Effector memory CD8-positive, alpha-beta T cell (primary cell): ENCODE measurements around the gene APOO.

ENCODE experiments used
- ATAC-seq: fragments of 150-1000 bp; cut with Tn5 transposase; replicated peaks from 2 replicates; pipeline ENCODE4 v1.10.0; 2021; ENCODE audit warnings: mild to moderate bottlenecking, moderate library complexity
- DNase-seq, 3 experiments: peaks; one replicate each; pipeline ENCODE4 v3.0.0; 2021
- H3K27ac Mint-ChIP-seq, 2 donors: one replicate each; pipeline ENCODE4 v1.8.0; 2022; ENCODE audit warnings: mild to moderate bottlenecking in 2 of 2, mixed read lengths in 2 of 2, moderate library complexity in 2 of 2
- H3K27me3 Mint-ChIP-seq, 2 donors: one replicate each; pipeline ENCODE4 v1.8.0; 2022; ENCODE audit warnings: mixed read lengths in 2 of 2
- H3K36me3 Mint-ChIP-seq: one replicate; pipeline ENCODE4 v1.8.0; 2022; ENCODE audit warnings: mild to moderate bottlenecking, moderate library complexity, mixed read lengths; ENCODE audit not compliant: insufficient read depth
- H3K4me1 Mint-ChIP-seq, 2 donors: one replicate each; pipeline ENCODE4 v1.8.0; 2022; ENCODE audit warnings: low read depth in 2 of 2, mixed read lengths in 2 of 2
- H3K4me3 Mint-ChIP-seq, 2 donors: one replicate each; pipeline ENCODE4 v1.8.0; 2022; ENCODE audit warnings: mild to moderate bottlenecking in 2 of 2, mixed read lengths in 2 of 2, moderate library complexity in 2 of 2
- H3K9me3 Mint-ChIP-seq, 2 donors: one replicate each; pipeline ENCODE4 v1.8.0; 2022; ENCODE audit warnings: mixed read lengths in 2 of 2

The APOO gene

GRCh38 chrX:23816179-23816578 is 91.6 kb downstream of the APOO start:
- ATAC-seq = no peak
- Mint-ChIP-seq H3K27ac (no peak overlapping the region), H3K27me3 (no peaks in the 10 kb centered on the region), H3K9me3 (no peaks in the 10 kb centered on the region), H3K4me1 (no peaks in the 10 kb centered on the region), H3K4me3 (no peak overlapping the region), H3K36me3 (no peaks in the 10 kb centered on the region)
- no peak for DNase-seq

- H3K4me1 Mint-ChIP-seq = no peaks in the 10 kb centered on the region
- H3K4me3 Mint-ChIP-seq = no peak overlapping the region
- ATAC-seq = no peak
- no peaks in the 10 kb centered on the region for H3K9me3 Mint-ChIP-seq
- no peaks in the 10 kb centered on the region for H3K36me3 Mint-ChIP-seq
- no peak overlapping the region for H3K27ac Mint-ChIP-seq
- H3K27me3 Mint-ChIP-seq = peaks cover 0 to 6% of the 10 kb centered on the region in 2 donors
- no peak for DNase-seq
Measured at GRCh38 chrX:23815376-23815775, 92.4 kb downstream of the APOO start.

- no peaks in the 10 kb centered on the region for H3K36me3 Mint-ChIP-seq
- DNase-seq = no peak
- ATAC-seq = no peak
- no peaks in the 10 kb centered on the region for H3K4me1 Mint-ChIP-seq
- peaks cover 0 to 6% of the 10 kb centered on the region in 2 donors for H3K27me3 Mint-ChIP-seq
- no peaks in the 10 kb centered on the region for H3K9me3 Mint-ChIP-seq
- H3K4me3 Mint-ChIP-seq = no peak overlapping the region
- no peak overlapping the region for H3K27ac Mint-ChIP-seq
Measured at GRCh38 chrX:23813808-23814207, 93.9 kb downstream of the APOO start.

GRCh38 chrX:23811656-23812055 is 96.1 kb downstream of the APOO start:
- Mint-ChIP-seq H3K4me1 (no peaks in the 10 kb centered on the region), H3K27ac (no peak overlapping the region), H3K9me3 (no peaks in the 10 kb centered on the region), H3K27me3 (peaks cover 0 to 6% of the 10 kb centered on the region in 2 donors), H3K4me3 (no peak overlapping the region), H3K36me3 (no peaks in the 10 kb centered on the region)
- ATAC-seq (no peak), DNase-seq (no peak)

GRCh38 chrX:23811108-23811651 is 96.6 kb downstream of the APOO start:
- H3K4me3 Mint-ChIP-seq = no peak overlapping the region
- no peaks in the 10 kb centered on the region for H3K4me1 Mint-ChIP-seq
- H3K27me3 Mint-ChIP-seq = peaks cover 0 to 6% of the 10 kb centered on the region in 2 donors
- no peak overlapping the region for H3K27ac Mint-ChIP-seq
- H3K36me3 Mint-ChIP-seq = no peaks in the 10 kb centered on the region
- no peaks in the 10 kb centered on the region for H3K9me3 Mint-ChIP-seq
- ATAC-seq (no peak), DNase-seq (no peak)

- H3K36me3 Mint-ChIP-seq = no peaks in the 10 kb centered on the region
- no peak overlapping the region for H3K27ac Mint-ChIP-seq
- H3K4me1 Mint-ChIP-seq = no peaks in the 10 kb centered on the region
- H3K27me3 Mint-ChIP-seq = peaks cover 0 to 6% of the 10 kb centered on the region in 2 donors
- H3K4me3 Mint-ChIP-seq = no peak overlapping the region
- DNase-seq (no peak), ATAC-seq (no peak)
- H3K9me3 Mint-ChIP-seq = no peaks in the 10 kb centered on the region
Measured at GRCh38 chrX:23810279-23810678, 97.5 kb downstream of the APOO start.

- H3K9me3 Mint-ChIP-seq = no peaks in the 10 kb centered on the region
- H3K27ac Mint-ChIP-seq = no peak overlapping the region
- H3K27me3 Mint-ChIP-seq = no peaks in the 10 kb centered on the region
- DNase-seq (no peak), ATAC-seq (no peak)
- no peaks in the 10 kb centered on the region for H3K36me3 Mint-ChIP-seq
- no peaks in the 10 kb centered on the region for H3K4me1 Mint-ChIP-seq
- H3K4me3 Mint-ChIP-seq = no peak overlapping the region
Measured at GRCh38 chrX:23805389-23805788, 102.3 kb downstream of the APOO start.

GRCh38 chrX:23804578-23804977 is 103.2 kb downstream of the APOO start:
- Mint-ChIP-seq H3K4me1 (no peaks in the 10 kb centered on the region), H3K4me3 (no peak overlapping the region), H3K9me3 (no peaks in the 10 kb centered on the region), H3K36me3 (no peaks in the 10 kb centered on the region), H3K27ac (no peak overlapping the region), H3K27me3 (no peaks in the 10 kb centered on the region)
- ATAC-seq (no peak), DNase-seq (no peak)

- no peaks in the 10 kb centered on the region for H3K36me3 Mint-ChIP-seq
- DNase-seq (no peak), ATAC-seq (no peak)
- no peak overlapping the region for H3K4me3 Mint-ChIP-seq
- no peaks in the 10 kb centered on the region for H3K9me3 Mint-ChIP-seq
- no peaks in the 10 kb centered on the region for H3K27me3 Mint-ChIP-seq
- no peak overlapping the region for H3K27ac Mint-ChIP-seq
- H3K4me1 Mint-ChIP-seq = no peaks in the 10 kb centered on the region
Measured at GRCh38 chrX:23803931-23804381, 103.8 kb downstream of the APOO start.

- Mint-ChIP-seq H3K27ac (no peak overlapping the region), H3K36me3 (no peaks in the 10 kb centered on the region), H3K4me3 (no peak overlapping the region), H3K4me1 (no peaks in the 10 kb centered on the region), H3K27me3 (no peaks in the 10 kb centered on the region), H3K9me3 (no peaks in the 10 kb centered on the region)
- no peak for DNase-seq
- ATAC-seq = no peak
Measured at GRCh38 chrX:23802431-23802830, 105.3 kb downstream of the APOO start.

- Mint-ChIP-seq H3K4me3 (no peak overlapping the region), H3K36me3 (no peaks in the 10 kb centered on the region), H3K9me3 (no peaks in the 10 kb centered on the region), H3K4me1 (no peaks in the 10 kb centered on the region), H3K27me3 (no peaks in the 10 kb centered on the region), H3K27ac (no peak overlapping the region)
- no peak for ATAC-seq
- DNase-seq = no peak
Measured at GRCh38 chrX:23799469-23800065, 108.2 kb downstream of the APOO start.

GRCh38 chrX:23797371-23798128 is 110.2 kb downstream of the APOO start:
- H3K27ac Mint-ChIP-seq = no peak overlapping the region
- no peak for ATAC-seq

GRCh38 chrX:23795221-23795620 is 112.5 kb downstream of the APOO start:
- H3K9me3 Mint-ChIP-seq = no peaks in the 10 kb centered on the region
- no peaks in the 10 kb centered on the region for H3K4me1 Mint-ChIP-seq
- H3K27me3 Mint-ChIP-seq = no peaks in the 10 kb centered on the region
- H3K27ac Mint-ChIP-seq = no peak overlapping the region
- H3K4me3 Mint-ChIP-seq = no peak overlapping the region
- no peaks in the 10 kb centered on the region for H3K36me3 Mint-ChIP-seq
- no peak for ATAC-seq
- DNase-seq = no peak

More at GRCh38 chrX:23797371-23798128, 110.2 kb downstream of the APOO start:
- H3K27me3 Mint-ChIP-seq = no peaks in the 10 kb centered on the region
- no peaks in the 10 kb centered on the region for H3K9me3 Mint-ChIP-seq
- no peaks in the 10 kb centered on the region for H3K4me1 Mint-ChIP-seq
- DNase-seq = no peak
- H3K4me3 Mint-ChIP-seq = no peak overlapping the region
- H3K36me3 Mint-ChIP-seq = no peaks in the 10 kb centered on the region
